ENCODE measurements around the gene RGS10. TPM values are rescaled to one million over a fixed set of nuclear protein-coding genes. Genes with fewer than 3 reads are reported as not detected.
A peak's percentile ranks its signal among the peaks of the same experiment; 100 is the strongest.

The RGS10 gene
- total and polyA plus RNA-seq, 9 of the 15 experiments (the other 6 are each of a cell fraction or from before 2014, with no cell fraction given), result 31.9 to 123 (median 62.1) TPM

DNA sequence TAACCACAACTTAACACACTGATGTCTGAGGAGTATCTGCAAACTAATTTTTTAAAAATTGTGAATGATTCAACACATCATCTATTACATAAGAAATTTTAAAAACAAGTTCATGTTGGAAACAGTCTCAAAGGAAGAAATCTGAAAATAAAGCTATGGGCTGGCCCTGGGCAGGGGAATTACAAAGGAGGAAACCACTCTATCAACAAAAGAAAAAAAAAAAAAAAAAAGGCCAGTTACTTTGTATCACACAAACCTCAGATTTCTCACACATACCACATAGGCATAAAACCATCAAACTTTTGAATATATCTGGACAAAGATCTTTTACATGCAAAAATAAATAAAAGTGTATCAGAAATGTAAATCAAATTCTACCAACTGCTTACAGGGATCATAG, 33.5 kb upstream of the RGS10 start (continued):
- TF ChIP-seq, protein P1, sequence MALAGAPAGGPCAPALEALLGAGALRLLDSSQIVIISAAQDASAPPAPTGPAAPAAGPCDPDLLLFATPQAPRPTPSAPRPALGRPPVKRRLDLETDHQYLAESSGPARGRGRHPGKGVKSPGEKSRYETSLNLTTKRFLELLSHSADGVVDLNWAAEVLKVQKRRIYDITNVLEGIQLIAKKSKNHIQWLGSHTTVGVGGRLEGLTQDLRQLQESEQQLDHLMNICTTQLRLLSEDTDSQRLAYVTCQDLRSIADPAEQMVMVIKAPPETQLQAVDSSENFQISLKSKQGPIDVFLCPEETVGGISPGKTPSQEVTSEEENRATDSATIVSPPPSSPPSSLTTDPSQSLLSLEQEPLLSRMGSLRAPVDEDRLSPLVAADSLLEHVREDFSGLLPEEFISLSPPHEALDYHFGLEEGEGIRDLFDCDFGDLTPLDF (CRISPR knock-in tag; IDR thresholded peaks at IDR 0.05), result no peak
- no peak for TF ChIP-seq RNF2 (IDR thresholded peaks at IDR 0.05)
- no peak for TF ChIP-seq NR4A1 (CRISPR knock-in tag; IDR thresholded peaks at IDR 0.05)
- TF ChIP-seq NR4A1 (tag; IDR thresholded peaks at IDR 0.05), result no peak
- TF ChIP-seq, protein P2, sequence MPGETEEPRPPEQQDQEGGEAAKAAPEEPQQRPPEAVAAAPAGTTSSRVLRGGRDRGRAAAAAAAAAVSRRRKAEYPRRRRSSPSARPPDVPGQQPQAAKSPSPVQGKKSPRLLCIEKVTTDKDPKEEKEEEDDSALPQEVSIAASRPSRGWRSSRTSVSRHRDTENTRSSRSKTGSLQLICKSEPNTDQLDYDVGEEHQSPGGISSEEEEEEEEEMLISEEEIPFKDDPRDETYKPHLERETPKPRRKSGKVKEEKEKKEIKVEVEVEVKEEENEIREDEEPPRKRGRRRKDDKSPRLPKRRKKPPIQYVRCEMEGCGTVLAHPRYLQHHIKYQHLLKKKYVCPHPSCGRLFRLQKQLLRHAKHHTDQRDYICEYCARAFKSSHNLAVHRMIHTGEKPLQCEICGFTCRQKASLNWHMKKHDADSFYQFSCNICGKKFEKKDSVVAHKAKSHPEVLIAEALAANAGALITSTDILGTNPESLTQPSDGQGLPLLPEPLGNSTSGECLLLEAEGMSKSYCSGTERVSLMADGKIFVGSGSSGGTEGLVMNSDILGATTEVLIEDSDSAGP (CRISPR knock-in tag; IDR thresholded peaks at IDR 0.05), result no peak

DNA sequence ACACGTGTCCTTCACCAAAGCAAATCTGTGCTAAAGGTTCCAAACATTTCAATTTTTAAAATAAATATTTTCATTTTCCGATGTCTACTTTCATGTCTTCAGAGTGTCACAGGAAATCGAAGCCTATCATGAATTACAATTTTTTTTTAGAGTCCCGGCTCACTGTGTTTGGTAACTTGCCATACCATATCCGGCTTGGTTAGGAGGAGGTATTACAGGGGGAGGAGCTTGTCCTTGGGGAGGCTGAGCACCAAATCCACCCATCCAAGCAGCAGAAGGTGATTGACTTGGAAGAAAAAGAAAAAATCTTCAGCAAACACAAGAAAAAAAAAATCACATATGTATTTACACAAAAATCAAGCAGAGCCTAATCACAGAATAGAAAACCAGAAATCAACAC, 33.0 kb upstream of the RGS10 start:
- ChIA-PET CTCF (ENCODE audit: low intra/inter-chr PET ratio) (no interaction called here), POLR2A (no interaction called here)
- FAIRE-seq (no peak), ATAC-seq (no peak), DNase-seq (ENCODE audit: extremely low read depth in 1 of 4, low spot score in 3 of 4) (peak in 2 of 4 experiments; percentile 16)
- H3K27ac ChIP-seq (ENCODE audit: extremely low read depth, low read depth, low read length), result no peak overlapping the region
- intact Hi-C loops (cut with micrococcal nuclease) (no loop called here), in situ Hi-C loops (cut with MboI) (no loop called here)
- TF ChIP-seq, protein P3, sequence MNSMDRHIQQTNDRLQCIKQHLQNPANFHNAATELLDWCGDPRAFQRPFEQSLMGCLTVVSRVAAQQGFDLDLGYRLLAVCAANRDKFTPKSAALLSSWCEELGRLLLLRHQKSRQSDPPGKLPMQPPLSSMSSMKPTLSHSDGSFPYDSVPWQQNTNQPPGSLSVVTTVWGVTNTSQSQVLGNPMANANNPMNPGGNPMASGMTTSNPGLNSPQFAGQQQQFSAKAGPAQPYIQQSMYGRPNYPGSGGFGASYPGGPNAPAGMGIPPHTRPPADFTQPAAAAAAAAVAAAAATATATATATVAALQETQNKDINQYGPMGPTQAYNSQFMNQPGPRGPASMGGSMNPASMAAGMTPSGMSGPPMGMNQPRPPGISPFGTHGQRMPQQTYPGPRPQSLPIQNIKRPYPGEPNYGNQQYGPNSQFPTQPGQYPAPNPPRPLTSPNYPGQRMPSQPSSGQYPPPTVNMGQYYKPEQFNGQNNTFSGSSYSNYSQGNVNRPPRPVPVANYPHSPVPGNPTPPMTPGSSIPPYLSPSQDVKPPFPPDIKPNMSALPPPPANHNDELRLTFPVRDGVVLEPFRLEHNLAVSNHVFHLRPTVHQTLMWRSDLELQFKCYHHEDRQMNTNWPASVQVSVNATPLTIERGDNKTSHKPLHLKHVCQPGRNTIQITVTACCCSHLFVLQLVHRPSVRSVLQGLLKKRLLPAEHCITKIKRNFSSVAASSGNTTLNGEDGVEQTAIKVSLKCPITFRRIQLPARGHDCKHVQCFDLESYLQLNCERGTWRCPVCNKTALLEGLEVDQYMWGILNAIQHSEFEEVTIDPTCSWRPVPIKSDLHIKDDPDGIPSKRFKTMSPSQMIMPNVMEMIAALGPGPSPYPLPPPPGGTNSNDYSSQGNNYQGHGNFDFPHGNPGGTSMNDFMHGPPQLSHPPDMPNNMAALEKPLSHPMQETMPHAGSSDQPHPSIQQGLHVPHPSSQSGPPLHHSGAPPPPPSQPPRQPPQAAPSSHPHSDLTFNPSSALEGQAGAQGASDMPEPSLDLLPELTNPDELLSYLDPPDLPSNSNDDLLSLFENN (IDR thresholded peaks at IDR 0.05; ENCODE audit: low read depth in 2 of 2, low read length in 2 of 2), result no peak
- TF ChIP-seq RBM39 (optimal IDR thresholded peaks at IDR 0.05; ENCODE audit: low read depth, low read length), result no peak
- TF ChIP-seq NFE2 (IDR thresholded peaks at IDR 0.05; ENCODE audit: low read depth), result no peak
- no peak for TF ChIP-seq ZNF780A (CRISPR knock-in tag; IDR thresholded peaks at IDR 0.05)
- no peak for TF ChIP-seq HNRNPK (IDR thresholded peaks at IDR 0.05; ENCODE audit: low read depth, low read length, poor library complexity, severe bottlenecking)
- TF ChIP-seq ZKSCAN1 (IDR thresholded peaks at IDR 0.05; ENCODE audit: low read depth, low read length), result no peak
- TF ChIP-seq TEAD1 (CRISPR knock-in tag; IDR thresholded peaks at IDR 0.05), result no peak
- no peak for TF ChIP-seq SP2 (IDR thresholded peaks at IDR 0.05; ENCODE audit: extremely low read depth, low read depth, low read length, poor library complexity, severe bottlenecking)
- TF ChIP-seq, protein P4, sequence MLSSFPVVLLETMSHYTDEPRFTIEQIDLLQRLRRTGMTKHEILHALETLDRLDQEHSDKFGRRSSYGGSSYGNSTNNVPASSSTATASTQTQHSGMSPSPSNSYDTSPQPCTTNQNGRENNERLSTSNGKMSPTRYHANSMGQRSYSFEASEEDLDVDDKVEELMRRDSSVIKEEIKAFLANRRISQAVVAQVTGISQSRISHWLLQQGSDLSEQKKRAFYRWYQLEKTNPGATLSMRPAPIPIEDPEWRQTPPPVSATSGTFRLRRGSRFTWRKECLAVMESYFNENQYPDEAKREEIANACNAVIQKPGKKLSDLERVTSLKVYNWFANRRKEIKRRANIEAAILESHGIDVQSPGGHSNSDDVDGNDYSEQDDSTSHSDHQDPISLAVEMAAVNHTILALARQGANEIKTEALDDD (IDR thresholded peaks at IDR 0.05), result no peak
- H3K27me3 ChIP-seq (ENCODE audit: control insufficient read depth in 2 of 2, insufficient read depth in 2 of 2, low read length in 2 of 2), result no peaks in the 10 kb centered on the region
- H3K9me1 ChIP-seq (ENCODE audit: control insufficient read depth, insufficient read depth, low read length), result no peaks in the 10 kb centered on the region
- H3K4me3 ChIP-seq, result no peak overlapping the region
- H3K4me1 ChIP-seq (replicated peaks in 1 of 2; ENCODE audit: control insufficient read depth in 2 of 2, insufficient read depth in 2 of 2, low read length in 2 of 2), result no peaks in the 10 kb centered on the region
- H2AFZ ChIP-seq (ENCODE audit: low read depth, low read length), result no peak overlapping the region
- H3K9ac ChIP-seq (ENCODE audit: insufficient read depth in 1 of 2, low read depth in 2 of 2, low read length in 2 of 2), result no peak overlapping the region
- H3K36me3 ChIP-seq (ENCODE audit: control insufficient read depth, insufficient read depth, low read length), result peaks cover 71% of the 10 kb centered on the region
- WGBS (ENCODE audit: insufficient coverage, low coverage, missing lambda C conversion rate), result 89% methylated on average over 4 of the region's 5 CpGs
- H4K20me1 ChIP-seq (replicated peaks; ENCODE audit: control insufficient read depth, insufficient read depth, low read length), result no peaks in the 10 kb centered on the region
- H3K4me2 ChIP-seq (ENCODE audit: insufficient read depth, low read length), result no peak overlapping the region
- no peaks in the 10 kb centered on the region for H3K79me2 ChIP-seq (ENCODE audit: control insufficient read depth, insufficient read depth, low read length)
- BruUV-seq (replicated peaks), result no TSS peak
- H3K9me3 ChIP-seq (replicated peaks; ENCODE audit: control insufficient read depth, insufficient read depth, low read depth, low read length), result no peaks in the 10 kb centered on the region
